ENCODE data around the gene ELFN2. TPM values are rescaled to one million over a fixed set of nuclear protein-coding genes. Genes with fewer than 3 reads are reported as not detected.
"Not testable (repeated sequence)": the region's sequence is repeated elsewhere in the genome, so short reads cannot be mapped to it uniquely, and the experiment has no call there.

The ELFN2 gene
- total RNA-seq, 1 experiment from 2014 or later: 10.0 TPM

DNA sequence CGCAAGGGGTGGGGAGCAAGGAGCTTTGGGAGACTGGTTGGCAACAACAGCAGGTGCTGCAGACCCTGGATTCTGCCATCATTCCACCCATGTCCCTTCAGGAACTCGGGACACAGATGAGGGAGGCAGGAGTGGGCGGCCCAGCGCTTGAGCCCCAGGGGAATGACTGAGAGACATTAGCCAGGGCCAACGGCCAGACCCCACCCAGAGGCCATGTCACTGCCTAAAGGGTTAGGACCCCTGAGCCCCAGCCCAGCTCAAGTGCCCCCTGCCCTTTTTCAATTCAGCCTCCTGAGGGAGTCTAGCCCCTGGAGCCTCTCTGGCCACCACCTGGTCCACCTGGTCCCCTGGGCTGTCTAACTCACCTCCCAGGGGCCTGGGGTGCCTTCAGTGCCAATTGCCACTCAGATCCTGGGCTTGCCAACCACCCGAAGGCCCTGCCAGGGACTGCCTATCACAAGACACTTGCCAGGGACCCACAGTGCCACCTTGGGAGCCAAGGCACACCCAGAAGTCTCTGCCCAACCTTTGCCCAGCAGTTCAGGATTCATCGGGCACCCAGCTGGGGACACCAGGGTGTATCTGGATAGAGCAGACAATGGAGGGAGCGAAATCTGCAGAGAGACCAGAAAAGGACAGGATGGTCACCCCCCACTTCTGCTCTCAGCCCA, 42.3 kb upstream of the ELFN2 start:
- no peaks in the 10 kb centered on the region for H3K79me2 ChIP-seq (ENCODE audit: low read length)
- H3F3A ChIP-seq (ENCODE audit: low read length, unreplicated experiment): no peaks in the 10 kb centered on the region
- H3K9me2 ChIP-seq (replicated peaks; ENCODE audit: low read length): no peaks in the 10 kb centered on the region
- no peaks in the 10 kb centered on the region for H3K9me3 ChIP-seq (ENCODE audit: low read length)
- no peaks in the 10 kb centered on the region for H3K36me3 ChIP-seq (ENCODE audit: low read depth, low read length)
- H3K9ac ChIP-seq (ENCODE audit: low read length): no peak overlapping the region
- no peak overlapping the region for H3K4me2 ChIP-seq (ENCODE audit: low read length)
- H3K4me1 ChIP-seq (ENCODE audit: insufficient read depth, low read length): no peaks in the 10 kb centered on the region
- no peaks in the 10 kb centered on the region for H4K20me1 ChIP-seq (ENCODE audit: low read length)
- CTCF ChIA-PET: no interaction called here
- no peak overlapping the region for H3K4me3 ChIP-seq (ENCODE audit: low read length)
- POLR2A ChIA-PET (ENCODE audit: unreplicated experiment): no interaction called here
- no peak overlapping the region for H2AFZ ChIP-seq (ENCODE audit: low read length)
- ATAC-seq (no peak), DNase-seq (no peak)
- TF ChIP-seq EZH2 (IDR thresholded peaks at IDR 0.05; ENCODE audit: low read length, unreplicated experiment) (no peak), EZH2phosphoT487 (IDR thresholded peaks at IDR 0.05; ENCODE audit: borderline replicate concordance, low read length) (no peak)
- TF ChIP-seq, protein P1, sequence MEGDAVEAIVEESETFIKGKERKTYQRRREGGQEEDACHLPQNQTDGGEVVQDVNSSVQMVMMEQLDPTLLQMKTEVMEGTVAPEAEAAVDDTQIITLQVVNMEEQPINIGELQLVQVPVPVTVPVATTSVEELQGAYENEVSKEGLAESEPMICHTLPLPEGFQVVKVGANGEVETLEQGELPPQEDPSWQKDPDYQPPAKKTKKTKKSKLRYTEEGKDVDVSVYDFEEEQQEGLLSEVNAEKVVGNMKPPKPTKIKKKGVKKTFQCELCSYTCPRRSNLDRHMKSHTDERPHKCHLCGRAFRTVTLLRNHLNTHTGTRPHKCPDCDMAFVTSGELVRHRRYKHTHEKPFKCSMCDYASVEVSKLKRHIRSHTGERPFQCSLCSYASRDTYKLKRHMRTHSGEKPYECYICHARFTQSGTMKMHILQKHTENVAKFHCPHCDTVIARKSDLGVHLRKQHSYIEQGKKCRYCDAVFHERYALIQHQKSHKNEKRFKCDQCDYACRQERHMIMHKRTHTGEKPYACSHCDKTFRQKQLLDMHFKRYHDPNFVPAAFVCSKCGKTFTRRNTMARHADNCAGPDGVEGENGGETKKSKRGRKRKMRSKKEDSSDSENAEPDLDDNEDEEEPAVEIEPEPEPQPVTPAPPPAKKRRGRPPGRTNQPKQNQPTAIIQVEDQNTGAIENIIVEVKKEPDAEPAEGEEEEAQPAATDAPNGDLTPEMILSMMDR (conservative IDR thresholded peaks at IDR 0.05; ENCODE audit: low read depth, low read length): no peak
- no peak overlapping the region for H3K27ac ChIP-seq (ENCODE audit: low read length)
- no peaks in the 10 kb centered on the region for H3K27me3 ChIP-seq (ENCODE audit: low read length)
- intact Hi-C loops (cut with micrococcal nuclease): no loop called here
- no TSS peak for BruUV-seq (replicated peaks)

DNA sequence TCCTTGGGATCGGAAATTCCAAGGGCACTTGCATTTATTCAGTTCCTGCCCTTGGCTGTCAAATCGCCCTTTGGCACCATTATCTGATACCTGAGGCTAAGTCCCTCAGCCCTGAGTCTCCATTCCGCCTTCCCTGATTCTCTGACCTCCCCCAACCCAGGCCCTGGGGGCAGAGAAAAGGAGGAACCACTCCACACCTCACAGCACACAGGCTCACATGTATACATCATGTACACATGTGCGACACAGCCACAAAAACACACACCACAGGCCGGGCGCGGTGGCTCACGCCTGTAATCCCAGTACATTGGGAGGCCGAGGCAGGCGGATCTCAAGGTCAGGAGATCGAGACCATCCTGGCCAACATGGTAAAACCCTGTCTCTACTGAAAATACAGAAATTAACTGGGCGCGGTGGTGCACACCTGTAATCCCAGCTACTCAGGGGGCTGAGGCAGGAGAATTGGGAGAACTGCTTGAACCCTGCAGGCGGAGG, 41.0 kb upstream of the ELFN2 start:
- H3K79me2 ChIP-seq (ENCODE audit: low read length); H3K9ac ChIP-seq (ENCODE audit: low read length); intact Hi-C loops (cut with micrococcal nuclease); H3K9me2 ChIP-seq (replicated peaks; ENCODE audit: low read length); H3K36me3 ChIP-seq (ENCODE audit: low read depth, low read length); POLR2A ChIA-PET (ENCODE audit: unreplicated experiment); H3K4me2 ChIP-seq (ENCODE audit: low read length); H3K27ac ChIP-seq (ENCODE audit: low read length); H3F3A ChIP-seq (ENCODE audit: low read length, unreplicated experiment); ATAC-seq; H3K27me3 ChIP-seq (ENCODE audit: low read length); H3K4me1 ChIP-seq (ENCODE audit: insufficient read depth, low read length); H3K9me3 ChIP-seq (ENCODE audit: low read length); BruUV-seq (replicated peaks); CTCF ChIA-PET; H3K4me3 ChIP-seq (ENCODE audit: low read length); H2AFZ ChIP-seq (ENCODE audit: low read length); DNase-seq; H4K20me1 ChIP-seq (ENCODE audit: low read length): not testable (repeated sequence)

DNA sequence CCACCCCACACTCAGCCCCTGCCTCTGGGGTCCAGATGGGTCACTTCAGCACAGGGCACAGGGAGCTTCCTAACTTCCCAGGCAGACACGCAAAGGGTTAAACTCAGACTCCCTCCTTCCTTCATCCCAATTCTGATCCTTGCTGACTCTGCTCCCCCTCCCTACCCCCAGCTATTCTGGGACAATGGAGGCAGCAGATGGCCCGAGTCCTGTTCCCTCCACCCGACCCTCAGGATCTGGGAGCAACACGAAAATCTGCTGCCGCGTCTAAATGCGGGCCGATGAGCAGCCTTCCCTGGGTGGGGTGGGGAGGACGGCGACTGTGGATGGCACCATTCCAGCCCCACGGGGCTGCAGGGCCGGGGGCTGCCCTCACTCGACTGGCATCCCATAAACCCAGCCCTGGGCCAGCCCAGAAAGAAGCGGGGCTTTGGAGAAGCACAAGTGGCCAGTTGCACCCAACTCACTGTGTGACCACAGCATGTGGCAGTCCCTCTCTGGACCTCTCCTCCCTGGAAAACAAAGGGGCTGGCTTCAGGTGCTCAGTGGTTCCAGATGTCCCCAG, 40.2 kb upstream of the ELFN2 start:
- no TSS peak for BruUV-seq (replicated peaks)
- intact Hi-C loops (cut with micrococcal nuclease): no loop called here
- H4K20me1 ChIP-seq (ENCODE audit: low read length): no peaks in the 10 kb centered on the region
- no peak overlapping the region for H3K4me2 ChIP-seq (ENCODE audit: low read length)
- H3K27ac ChIP-seq (ENCODE audit: low read length): no peak overlapping the region
- ChIA-PET CTCF (no interaction called here), POLR2A (ENCODE audit: unreplicated experiment) (no interaction called here)
- no peaks in the 10 kb centered on the region for H3K27me3 ChIP-seq (ENCODE audit: low read length)
- DNase-seq (no peak), ATAC-seq (no peak)
- no peak overlapping the region for H3K4me3 ChIP-seq (ENCODE audit: low read length)
- no peaks in the 10 kb centered on the region for H3K36me3 ChIP-seq (ENCODE audit: low read depth, low read length)
- H3K9me2 ChIP-seq (replicated peaks; ENCODE audit: low read length): no peaks in the 10 kb centered on the region
- H3K9ac ChIP-seq (ENCODE audit: low read length): no peak overlapping the region
- no peaks in the 10 kb centered on the region for H3K4me1 ChIP-seq (ENCODE audit: insufficient read depth, low read length)
- no peak overlapping the region for H2AFZ ChIP-seq (ENCODE audit: low read length)
- H3K79me2 ChIP-seq (ENCODE audit: low read length): no peaks in the 10 kb centered on the region
- no peaks in the 10 kb centered on the region for H3F3A ChIP-seq (ENCODE audit: low read length, unreplicated experiment)
- no peaks in the 10 kb centered on the region for H3K9me3 ChIP-seq (ENCODE audit: low read length)
- TF ChIP-seq, protein P1 (conservative IDR thresholded peaks at IDR 0.05; ENCODE audit: low read depth, low read length): no peak
